ENCODE data around the gene SWAP70. TPM values are rescaled to one million over a fixed set of nuclear protein-coding genes. Genes with fewer than 3 reads are reported as not detected.

Gene SWAP70
- total and polyA plus RNA-seq, 10 of the 15 experiments (the other 5 are each of a cell fraction or from before 2014, with no cell fraction given): 20.6 to 62.4 (median 41.7) TPM

DNA sequence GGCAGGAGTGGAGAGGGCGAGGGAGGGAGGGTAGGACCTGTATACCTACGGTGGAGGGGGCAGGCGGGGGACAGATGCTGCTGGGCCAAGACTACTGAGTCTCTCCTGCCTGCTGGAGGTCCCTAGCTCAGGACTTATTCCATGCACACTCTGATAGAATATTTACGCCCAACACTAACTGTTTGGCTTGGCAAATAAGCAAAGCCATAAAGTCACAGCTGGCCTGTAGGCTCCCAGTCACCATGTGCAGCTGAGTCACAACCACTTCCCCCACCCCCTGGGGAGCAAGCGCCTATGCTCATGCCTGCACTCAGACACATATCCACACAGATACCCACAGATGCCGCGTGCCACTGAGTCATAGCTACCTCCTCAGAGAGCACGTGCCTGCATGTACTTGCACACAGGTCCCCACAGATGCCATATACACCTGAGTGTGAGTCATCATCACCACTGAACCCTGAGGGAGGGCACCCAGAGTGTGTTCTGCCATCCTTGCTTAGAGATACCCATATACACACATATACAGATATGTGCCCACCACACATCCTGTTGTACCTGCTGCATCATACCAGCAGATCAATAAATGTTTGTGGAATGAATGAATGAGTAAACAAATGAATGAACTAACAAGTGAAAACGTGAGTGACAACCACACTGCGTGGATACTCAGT lies 95.8 kb downstream of the SWAP70 start (continued):
- TF ChIP-seq, protein P1, sequence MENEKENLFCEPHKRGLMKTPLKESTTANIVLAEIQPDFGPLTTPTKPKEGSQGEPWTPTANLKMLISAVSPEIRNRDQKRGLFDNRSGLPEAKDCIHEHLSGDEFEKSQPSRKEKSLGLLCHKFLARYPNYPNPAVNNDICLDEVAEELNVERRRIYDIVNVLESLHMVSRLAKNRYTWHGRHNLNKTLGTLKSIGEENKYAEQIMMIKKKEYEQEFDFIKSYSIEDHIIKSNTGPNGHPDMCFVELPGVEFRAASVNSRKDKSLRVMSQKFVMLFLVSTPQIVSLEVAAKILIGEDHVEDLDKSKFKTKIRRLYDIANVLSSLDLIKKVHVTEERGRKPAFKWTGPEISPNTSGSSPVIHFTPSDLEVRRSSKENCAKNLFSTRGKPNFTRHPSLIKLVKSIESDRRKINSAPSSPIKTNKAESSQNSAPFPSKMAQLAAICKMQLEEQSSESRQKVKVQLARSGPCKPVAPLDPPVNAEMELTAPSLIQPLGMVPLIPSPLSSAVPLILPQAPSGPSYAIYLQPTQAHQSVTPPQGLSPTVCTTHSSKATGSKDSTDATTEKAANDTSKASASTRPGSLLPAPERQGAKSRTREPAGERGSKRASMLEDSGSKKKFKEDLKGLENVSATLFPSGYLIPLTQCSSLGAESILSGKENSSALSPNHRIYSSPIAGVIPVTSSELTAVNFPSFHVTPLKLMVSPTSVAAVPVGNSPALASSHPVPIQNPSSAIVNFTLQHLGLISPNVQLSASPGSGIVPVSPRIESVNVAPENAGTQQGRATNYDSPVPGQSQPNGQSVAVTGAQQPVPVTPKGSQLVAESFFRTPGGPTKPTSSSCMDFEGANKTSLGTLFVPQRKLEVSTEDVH (IDR thresholded peaks at IDR 0.05; ENCODE audit: low read depth, partially characterized antibody): no peak
- peak; percentile 51; the same call in 1 of the 2 replicates for TF ChIP-seq RAD51 (IDR thresholded peaks at IDR 0.05)

DNA sequence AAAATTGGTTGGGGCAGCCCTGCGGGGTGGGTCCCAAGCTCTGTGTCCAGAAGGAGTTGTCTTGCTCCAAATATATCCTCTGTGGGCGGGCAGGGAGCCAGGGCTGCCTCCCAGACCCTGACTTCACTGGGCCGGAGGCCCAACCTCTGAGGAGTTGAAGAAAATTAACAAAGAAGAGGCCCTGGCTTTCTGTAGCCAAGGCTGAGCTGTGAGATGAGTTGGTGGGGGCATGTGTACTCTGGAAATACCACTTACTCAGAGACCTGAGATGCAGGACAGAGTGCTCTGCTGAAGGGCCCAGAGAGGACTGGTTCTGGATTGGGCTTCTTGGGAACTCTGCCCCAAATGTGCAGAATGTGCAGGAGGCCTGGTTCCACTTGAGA lies 96.3 kb downstream of the SWAP70 start:
- BruUV-seq (replicated peaks): no TSS peak
- H3K4me2 ChIP-seq (ENCODE audit: control insufficient read depth, insufficient read depth): no peak overlapping the region
- RAD21 ChIA-PET (ENCODE audit: unreplicated experiment): interaction anchor here (0.8 to 3.6 kb wide), 7 partner anchors 15 to 558 kb away, joined by 3 to 21 read pairs (median 4); no protein-coding TSS in a partner anchor
- H3K4me3 ChIP-seq: no peak overlapping the region
- no peaks in the 10 kb centered on the region for H3K9me3 ChIP-seq (replicated peaks; ENCODE audit: control insufficient read depth, insufficient read depth, low read length)
- H4K20me1 ChIP-seq (ENCODE audit: control insufficient read depth, insufficient read depth): no peaks in the 10 kb centered on the region
- no peaks in the 10 kb centered on the region for H3K79me2 ChIP-seq (ENCODE audit: control insufficient read depth, insufficient read depth, low read length)
- 90% methylated on average over 3 of the region's 3 CpGs for WGBS (ENCODE audit: insufficient coverage, insufficient replicate concordance, low lambda C conversion rate, missing lambda C conversion rate)
- DNase-seq (ENCODE audit: low read depth, low spot score): no peak
- intact Hi-C loops (cut with micrococcal nuclease; ENCODE audit: unreplicated experiment): loop anchor here (5.0 kb wide), 1 partner anchor 77 kb away; no protein-coding TSS in a partner anchor
- no peak for ATAC-seq
- no peak for FAIRE-seq
- H3K4me1 ChIP-seq (ENCODE audit: control insufficient read depth, insufficient read depth, low read length): peaks cover 38% of the 10 kb centered on the region
- no peak overlapping the region for H3K27ac ChIP-seq (ENCODE audit: control insufficient read depth, insufficient read depth)
- in situ Hi-C loops (cut with MboI): loop anchor here (5.0 to 10.0 kb wide), 3 partner anchors 217 to 565 kb away; partner anchors contain the start of gene SBF2
- no peaks in the 10 kb centered on the region for H3K36me3 ChIP-seq (ENCODE audit: control insufficient read depth in 2 of 2, insufficient read depth in 2 of 2, low read length in 1 of 2)
- H2AFZ ChIP-seq (ENCODE audit: control insufficient read depth, low read depth, low read length): no peak overlapping the region
- POLR2A ChIA-PET: no interaction called here
- SMC1A ChIA-PET (ENCODE audit: uncharacterized antibody, unreplicated experiment): interaction anchor here (1.2 to 1.4 kb wide), 2 partner anchors 15 to 94 kb away, joined by 3 to 4 read pairs; no protein-coding TSS in a partner anchor
- no peaks in the 10 kb centered on the region for H3K27me3 ChIP-seq (replicated peaks in 1 of 2; ENCODE audit: control insufficient read depth in 2 of 2, insufficient read depth in 2 of 2, low read length in 1 of 2)
- CTCF ChIA-PET: interaction anchor here (0.7 to 3.4 kb wide), 10 partner anchors 9 to 606 kb away, joined by 3 to 27 read pairs (median 4); no protein-coding TSS in a partner anchor
- no peak overlapping the region for H3K9ac ChIP-seq (ENCODE audit: control insufficient read depth, insufficient read depth, low read length)
- TF ChIP-seq PML (IDR thresholded peaks at IDR 0.05; ENCODE audit: low read length) (no peak), RBBP5 (conservative IDR thresholded peaks at IDR 0.05) (no peak), YY1 (IDR thresholded peaks at IDR 0.05; ENCODE audit: low read depth, low read length) (no peak), BCL11A (IDR thresholded peaks at IDR 0.05; ENCODE audit: low read depth, low read length) (no peak), ZNF274 (IDR thresholded peaks at IDR 0.05; ENCODE audit: insufficient read depth, insufficient read length) (no peak), NFYA (IDR thresholded peaks at IDR 0.05; ENCODE audit: borderline replicate concordance, low read depth, low read length) (no peak), HCFC1 (IDR thresholded peaks at IDR 0.05; ENCODE audit: low read length) (no peak)
- TF ChIP-seq, protein P2, sequence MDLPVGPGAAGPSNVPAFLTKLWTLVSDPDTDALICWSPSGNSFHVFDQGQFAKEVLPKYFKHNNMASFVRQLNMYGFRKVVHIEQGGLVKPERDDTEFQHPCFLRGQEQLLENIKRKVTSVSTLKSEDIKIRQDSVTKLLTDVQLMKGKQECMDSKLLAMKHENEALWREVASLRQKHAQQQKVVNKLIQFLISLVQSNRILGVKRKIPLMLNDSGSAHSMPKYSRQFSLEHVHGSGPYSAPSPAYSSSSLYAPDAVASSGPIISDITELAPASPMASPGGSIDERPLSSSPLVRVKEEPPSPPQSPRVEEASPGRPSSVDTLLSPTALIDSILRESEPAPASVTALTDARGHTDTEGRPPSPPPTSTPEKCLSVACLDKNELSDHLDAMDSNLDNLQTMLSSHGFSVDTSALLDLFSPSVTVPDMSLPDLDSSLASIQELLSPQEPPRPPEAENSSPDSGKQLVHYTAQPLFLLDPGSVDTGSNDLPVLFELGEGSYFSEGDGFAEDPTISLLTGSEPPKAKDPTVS (IDR thresholded peaks at IDR 0.05; ENCODE audit: low read depth, low read length): no peak
- TF ChIP-seq, protein P3, sequence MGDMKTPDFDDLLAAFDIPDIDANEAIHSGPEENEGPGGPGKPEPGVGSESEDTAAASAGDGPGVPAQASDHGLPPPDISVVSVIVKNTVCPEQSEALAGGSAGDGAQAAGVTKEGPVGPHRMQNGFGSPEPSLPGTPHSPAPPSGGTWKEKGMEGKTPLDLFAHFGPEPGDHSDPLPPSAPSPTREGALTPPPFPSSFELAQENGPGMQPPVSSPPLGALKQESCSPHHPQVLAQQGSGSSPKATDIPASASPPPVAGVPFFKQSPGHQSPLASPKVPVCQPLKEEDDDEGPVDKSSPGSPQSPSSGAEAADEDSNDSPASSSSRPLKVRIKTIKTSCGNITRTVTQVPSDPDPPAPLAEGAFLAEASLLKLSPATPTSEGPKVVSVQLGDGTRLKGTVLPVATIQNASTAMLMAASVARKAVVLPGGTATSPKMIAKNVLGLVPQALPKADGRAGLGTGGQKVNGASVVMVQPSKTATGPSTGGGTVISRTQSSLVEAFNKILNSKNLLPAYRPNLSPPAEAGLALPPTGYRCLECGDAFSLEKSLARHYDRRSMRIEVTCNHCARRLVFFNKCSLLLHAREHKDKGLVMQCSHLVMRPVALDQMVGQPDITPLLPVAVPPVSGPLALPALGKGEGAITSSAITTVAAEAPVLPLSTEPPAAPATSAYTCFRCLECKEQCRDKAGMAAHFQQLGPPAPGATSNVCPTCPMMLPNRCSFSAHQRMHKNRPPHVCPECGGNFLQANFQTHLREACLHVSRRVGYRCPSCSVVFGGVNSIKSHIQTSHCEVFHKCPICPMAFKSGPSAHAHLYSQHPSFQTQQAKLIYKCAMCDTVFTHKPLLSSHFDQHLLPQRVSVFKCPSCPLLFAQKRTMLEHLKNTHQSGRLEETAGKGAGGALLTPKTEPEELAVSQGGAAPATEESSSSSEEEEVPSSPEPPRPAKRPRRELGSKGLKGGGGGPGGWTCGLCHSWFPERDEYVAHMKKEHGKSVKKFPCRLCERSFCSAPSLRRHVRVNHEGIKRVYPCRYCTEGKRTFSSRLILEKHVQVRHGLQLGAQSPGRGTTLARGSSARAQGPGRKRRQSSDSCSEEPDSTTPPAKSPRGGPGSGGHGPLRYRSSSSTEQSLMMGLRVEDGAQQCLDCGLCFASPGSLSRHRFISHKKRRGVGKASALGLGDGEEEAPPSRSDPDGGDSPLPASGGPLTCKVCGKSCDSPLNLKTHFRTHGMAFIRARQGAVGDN (IDR thresholded peaks at IDR 0.05): no peak

All from GM12878 (cell line).